Endodermal cell (in vitro differentiated cells): Measurements from ENCODE around the gene TMEM52B. TPM values are rescaled to one million over a fixed set of nuclear protein-coding genes. Genes with fewer than 3 reads are reported as not detected.

Experiments
- DNase-seq: peaks from one replicate; pipeline ENCODE4 v3.0.0-alpha.2; 2017
- H3K27ac ChIP-seq: 2 replicates; pipeline ENCODE4 v1.5.1; 2013; ENCODE audit warnings: mild to moderate bottlenecking, low read depth, low read length, moderate library complexity
- H3K27me3 ChIP-seq: 2 replicates; pipeline ENCODE4 v1.6.1; 2013; ENCODE audit warnings: mild to moderate bottlenecking, low read length, moderate library complexity; ENCODE audit not compliant: insufficient read depth, control insufficient read depth, poor library complexity, severe bottlenecking
- H3K36me3 ChIP-seq: 2 replicates; pipeline ENCODE4 v1.7.0; 2013; ENCODE audit warnings: mild to moderate bottlenecking, low read length, moderate library complexity; ENCODE audit not compliant: control insufficient read depth, insufficient read depth
- H3K4me1 ChIP-seq: one replicate; pipeline ENCODE4 v1.7.0; 2013; ENCODE audit warnings: low read length; ENCODE audit not compliant: control insufficient read depth, insufficient read depth
- H3K4me3 ChIP-seq: 2 replicates; pipeline ENCODE4 v1.5.1; 2013; ENCODE audit warnings: mild to moderate bottlenecking, low read length, moderate library complexity
- H3K9ac ChIP-seq: 2 replicates; pipeline ENCODE4 v1.6.1; 2013; ENCODE audit warnings: mild to moderate bottlenecking, low read length, moderate library complexity; ENCODE audit not compliant: poor library complexity, severe bottlenecking; ENCODE audit errors: extremely low read depth
- H3K9me3 ChIP-seq: 2 replicates; pipeline ENCODE4 v1.6.1; 2013; ENCODE audit warnings: mild to moderate bottlenecking, low read length, moderate library complexity; ENCODE audit not compliant: control insufficient read depth
- H3K27ac Mint-ChIP-seq: 2 replicates; pipeline ENCODE4 v1.8.0; 2020; ENCODE audit warnings: mixed read lengths
- H3K27me3 Mint-ChIP-seq: 2 replicates; pipeline ENCODE4 v1.8.0; 2021; ENCODE audit warnings: mild to moderate bottlenecking, mixed read lengths; ENCODE audit not compliant: insufficient read depth
- H3K36me3 Mint-ChIP-seq: 2 replicates; pipeline ENCODE4 v1.8.0; 2020; ENCODE audit warnings: low read depth, mixed read lengths
- H3K4me1 Mint-ChIP-seq: 2 replicates; pipeline ENCODE4 v1.8.0; 2020; ENCODE audit warnings: mixed read lengths
- H3K4me3 Mint-ChIP-seq: 2 replicates; pipeline ENCODE4 v1.8.0; 2020; ENCODE audit warnings: mild to moderate bottlenecking, moderate library complexity, mixed read lengths
- H3K9me3 Mint-ChIP-seq: 2 replicates; pipeline ENCODE4 v1.8.0; 2020; ENCODE audit warnings: mild to moderate bottlenecking, mixed read lengths
- WGBS, 2 experiments: methylation state at CpG; one replicate each; pipeline versions ENCODE4 v1.1.5 to v1.1.7; 2013; ENCODE audit warnings: missing lambda C conversion rate in 2 of 2, mixed read lengths in 1 of 2; ENCODE audit not compliant: insufficient coverage in 1 of 2, insufficient read length in 1 of 2; 5-methylcytosine and 5-hydroxymethylcytosine counted together
- total RNA-seq, 2 donors: library from RNA; stranded (reverse); fragmentation: NEBNext Ultra II Directional in 1 of 2; extraction: Animal tissue kit (Norgen Biotek cat#: 25700) in 1 of 2; gene quantifications; 2 replicates in 1 of 2; 3 replicates in 1 of 2; pipeline ENCODE4 v1.2.1, GENCODE V29; 2021
- TF ChIP-seq, protein P1 (sequence below): fragments of 200-600 bp; sonication (generic); conservative IDR thresholded peaks from 2 replicates; pipeline ENCODE4 v1.5.0; 2021; ENCODE audit warnings: antibody characterized with exemption, mild to moderate bottlenecking

The TMEM52B gene
- total RNA-seq, 2 donors from 2014 or later: not detected

DNA sequence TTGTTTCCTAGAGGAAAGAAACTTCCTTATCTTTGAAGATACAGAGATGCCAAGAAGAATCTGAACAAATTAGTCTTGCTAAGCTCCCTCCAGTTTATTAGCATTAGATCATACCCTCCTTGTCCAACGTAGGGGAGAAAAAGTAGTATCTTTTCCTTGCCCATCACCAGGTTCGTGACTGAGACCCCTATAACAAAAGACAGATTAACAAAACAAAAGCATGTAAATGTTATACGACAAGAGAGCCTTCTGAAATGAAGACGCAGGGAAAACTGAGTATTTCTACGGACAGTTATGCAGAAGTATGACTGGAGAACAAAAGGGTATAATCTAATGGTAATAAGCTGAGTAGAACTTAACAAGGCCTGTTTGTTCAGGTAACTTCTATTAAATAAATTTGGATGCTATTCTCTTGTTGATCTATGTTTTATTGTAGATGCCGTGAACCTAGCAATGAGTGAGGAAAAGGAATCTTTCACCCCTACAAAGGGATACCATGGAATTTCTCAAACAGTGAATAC, 45.9 kb upstream of the TMEM52B start:
- H3K4me3 ChIP-seq: no peak overlapping the region
- no peaks in the 10 kb centered on the region for H3K36me3 ChIP-seq
- no peak overlapping the region for H3K27ac ChIP-seq
- TF ChIP-seq, protein P1, sequence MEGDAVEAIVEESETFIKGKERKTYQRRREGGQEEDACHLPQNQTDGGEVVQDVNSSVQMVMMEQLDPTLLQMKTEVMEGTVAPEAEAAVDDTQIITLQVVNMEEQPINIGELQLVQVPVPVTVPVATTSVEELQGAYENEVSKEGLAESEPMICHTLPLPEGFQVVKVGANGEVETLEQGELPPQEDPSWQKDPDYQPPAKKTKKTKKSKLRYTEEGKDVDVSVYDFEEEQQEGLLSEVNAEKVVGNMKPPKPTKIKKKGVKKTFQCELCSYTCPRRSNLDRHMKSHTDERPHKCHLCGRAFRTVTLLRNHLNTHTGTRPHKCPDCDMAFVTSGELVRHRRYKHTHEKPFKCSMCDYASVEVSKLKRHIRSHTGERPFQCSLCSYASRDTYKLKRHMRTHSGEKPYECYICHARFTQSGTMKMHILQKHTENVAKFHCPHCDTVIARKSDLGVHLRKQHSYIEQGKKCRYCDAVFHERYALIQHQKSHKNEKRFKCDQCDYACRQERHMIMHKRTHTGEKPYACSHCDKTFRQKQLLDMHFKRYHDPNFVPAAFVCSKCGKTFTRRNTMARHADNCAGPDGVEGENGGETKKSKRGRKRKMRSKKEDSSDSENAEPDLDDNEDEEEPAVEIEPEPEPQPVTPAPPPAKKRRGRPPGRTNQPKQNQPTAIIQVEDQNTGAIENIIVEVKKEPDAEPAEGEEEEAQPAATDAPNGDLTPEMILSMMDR: no peak
- no peak overlapping the region for H3K27ac Mint-ChIP-seq
- no peak for DNase-seq
- no peak overlapping the region for H3K9ac ChIP-seq
- no peaks in the 10 kb centered on the region for H3K27me3 Mint-ChIP-seq
- H3K4me1 ChIP-seq: peaks cover 4% of the 10 kb centered on the region
- peaks cover 25% of the 10 kb centered on the region for H3K4me1 Mint-ChIP-seq
- WGBS, 2 experiments: 49 to 71% methylated on average over 3 to 6 of the region's 6 CpGs
- H3K36me3 Mint-ChIP-seq: no peaks in the 10 kb centered on the region
- no peaks in the 10 kb centered on the region for H3K9me3 ChIP-seq
- peaks cover 4% of the 10 kb centered on the region for H3K9me3 Mint-ChIP-seq
- H3K27me3 ChIP-seq: no peaks in the 10 kb centered on the region
- H3K4me3 Mint-ChIP-seq: no peak overlapping the region

DNA sequence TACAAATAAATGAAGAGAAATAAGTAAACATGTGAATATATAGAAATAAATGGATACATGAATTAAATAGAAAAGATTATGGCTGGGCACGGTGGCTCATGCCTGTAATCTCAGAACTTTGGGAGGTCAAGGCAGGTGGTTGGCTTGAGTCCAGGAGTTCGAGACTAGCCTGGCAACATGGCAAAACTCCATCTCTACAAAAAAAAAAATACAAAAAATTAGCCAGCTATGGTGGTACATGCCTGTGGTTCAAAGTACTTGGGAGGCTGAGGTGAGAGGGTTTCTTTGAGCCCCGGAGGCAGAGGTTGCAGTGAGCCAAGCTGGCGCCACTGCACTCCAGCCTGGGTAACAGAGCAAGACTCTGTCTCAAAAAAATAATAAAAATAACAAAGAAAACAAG, 43.7 kb upstream of the TMEM52B start:
- Histone ChIP-seq H3K27me3 (no peaks in the 10 kb centered on the region), H3K9me3 (no peaks in the 10 kb centered on the region), H3K27ac (no peak overlapping the region), H3K4me3 (no peak overlapping the region), H3K36me3 (no peaks in the 10 kb centered on the region), H3K9ac (no peak overlapping the region), H3K4me1 (peaks cover 4% of the 10 kb centered on the region)
- 87 to 91% methylated on average over 2 to 3 of the region's 4 CpGs for WGBS, 2 experiments
- TF ChIP-seq, protein P1: no peak
- peaks cover 22% of the 10 kb centered on the region for H3K4me1 Mint-ChIP-seq
- no peaks in the 10 kb centered on the region for H3K36me3 Mint-ChIP-seq
- H3K27ac Mint-ChIP-seq: no peak overlapping the region
- peaks cover 4% of the 10 kb centered on the region for H3K9me3 Mint-ChIP-seq
- no peaks in the 10 kb centered on the region for H3K27me3 Mint-ChIP-seq
- no peak overlapping the region for H3K4me3 Mint-ChIP-seq
- DNase-seq: no peak

DNA sequence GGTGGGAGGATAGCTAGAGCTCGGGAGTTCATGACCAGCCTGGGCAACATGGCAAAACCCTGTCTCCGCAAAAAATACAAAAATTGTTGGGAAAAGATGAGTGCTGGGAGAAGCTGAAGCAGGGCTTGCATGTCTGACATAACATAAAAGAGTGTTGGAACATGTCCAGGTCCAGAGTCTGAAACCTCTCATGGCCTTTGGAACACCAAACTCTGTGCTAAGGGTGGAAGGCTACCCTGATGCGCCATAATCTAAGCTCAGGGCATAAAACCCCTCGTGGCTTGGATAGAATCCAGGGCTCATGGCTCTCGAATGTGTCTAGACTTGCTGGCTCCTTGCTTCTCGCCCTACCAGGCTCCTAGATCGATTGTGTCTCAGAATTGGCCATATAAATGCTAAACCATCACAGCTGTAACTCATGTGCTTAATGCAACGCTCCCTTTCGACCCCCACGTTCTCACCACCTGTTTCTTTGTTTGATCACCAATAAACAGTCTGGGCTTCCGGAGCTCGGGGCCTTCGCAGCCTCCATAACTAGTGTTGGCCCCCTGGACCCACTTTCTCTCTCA, 42.1 kb upstream of the TMEM52B start:
- Mint-ChIP-seq H3K36me3 (no peaks in the 10 kb centered on the region), H3K9me3 (peaks cover 4% of the 10 kb centered on the region), H3K4me1 (peaks cover 16% of the 10 kb centered on the region), H3K4me3 (no peak overlapping the region), H3K27ac (no peak overlapping the region), H3K27me3 (no peaks in the 10 kb centered on the region)
- H3K27me3 ChIP-seq: no peaks in the 10 kb centered on the region
- H3K9ac ChIP-seq: no peak overlapping the region
- H3K27ac ChIP-seq: no peak overlapping the region
- H3K4me3 ChIP-seq: no peak overlapping the region
- H3K9me3 ChIP-seq: no peaks in the 10 kb centered on the region
- no peak for DNase-seq
- H3K36me3 ChIP-seq: no peaks in the 10 kb centered on the region
- WGBS, 2 experiments: 92 to 94% methylated on average over 11 to 13 of the region's 13 CpGs
- H3K4me1 ChIP-seq: peaks cover 4% of the 10 kb centered on the region
- TF ChIP-seq, protein P1: no peak
